Lower leg skin (tissue), 4 donors: ENCODE data around the gene PLBD2. TPM values are rescaled to one million over a fixed set of nuclear protein-coding genes. Genes with fewer than 3 reads are reported as not detected.

Source experiments
- DNase-seq, 2 donors: peaks; one replicate each; pipeline ENCODE4 v3.0.0-alpha.2; 2019; ENCODE audit warnings: low spot score in 2 of 2
- H3K4me3 ChIP-seq: fragments of 200-600 bp; sonication (generic); 2 replicates; pipeline ENCODE4 v1.5.1; 2017; ENCODE audit warnings: mild to moderate bottlenecking, low read depth; ENCODE audit not compliant: poor library complexity, severe bottlenecking
- POLR2A ChIP-seq, 2 donors: fragments of 450-650 bp; IDR thresholded peaks; one replicate each; pipeline ENCODE4 v1.6.1; 2016 to 2017; ENCODE audit warnings: antibody characterized with exemption in 2 of 2, mild to moderate bottlenecking in 1 of 2, moderate library complexity in 1 of 2
- WGBS, 2 donors: methylation state at CpG; one replicate each; pipeline ENCODE4 v1.1.5; 2018; 5-methylcytosine and 5-hydroxymethylcytosine counted together
- intact Hi-C: fragments of 100-400 bp; cut with DNase I; formaldehyde crosslinking; loops from one replicate; pipeline ENCODE4 v1.15.0; 2023; ENCODE audit warnings: low total_unique reads
- total RNA-seq, 4 donors: library from RNA; depleted of rRNA; stranded (reverse); fragments of >200 nt; gene quantifications; one replicate each; pipeline ENCODE4 v1.1.0, GENCODE V29; 2016
- TF ChIP-seq, protein P1 (sequence below), 3 donors: fragments of 450-650 bp; IDR thresholded peaks; one replicate each; pipeline ENCODE4 v1.5.1; 2016; ENCODE audit warnings: antibody characterized with exemption in 3 of 3, mild to moderate bottlenecking in 3 of 3, moderate library complexity in 2 of 3

PLBD2 gene
- total RNA-seq, 4 donors from 2014 or later, result 18.9 to 41.2 (median 31.3) TPM

DNA sequence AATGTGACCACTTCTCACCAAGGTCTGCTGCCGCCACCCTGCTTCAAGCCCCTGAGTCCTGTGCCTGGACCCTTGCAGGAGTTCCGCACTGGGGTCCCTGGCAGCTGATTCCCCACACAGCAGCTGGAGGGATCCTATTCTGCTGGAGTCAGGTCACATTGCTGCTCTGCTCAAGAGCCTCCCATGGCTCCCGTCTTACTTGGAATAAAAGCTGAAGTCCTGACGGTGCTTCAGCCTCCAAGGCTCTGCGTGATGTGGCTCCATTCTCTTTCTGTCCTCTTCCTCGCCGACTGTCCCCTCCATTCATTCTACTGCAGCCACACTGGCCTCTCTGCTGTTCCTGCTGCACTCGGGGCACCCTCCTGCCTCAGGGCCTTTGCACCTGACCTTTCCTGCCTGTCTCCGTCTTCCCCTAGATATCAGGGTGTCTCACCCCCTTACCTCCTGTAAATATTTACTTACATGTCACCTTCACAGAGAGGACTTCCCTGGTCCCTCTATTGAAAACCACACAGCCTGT, 56.2 kb downstream of the PLBD2 start:
- no peak overlapping the region for H3K4me3 ChIP-seq
- WGBS, 2 donors, result 85 to 88% methylated on average over 9 of the region's 9 CpGs
- DNase-seq, result no peak
- no peak for TF ChIP-seq POLR2A (IDR thresholded peaks at IDR 0.05)
- TF ChIP-seq, protein P1, sequence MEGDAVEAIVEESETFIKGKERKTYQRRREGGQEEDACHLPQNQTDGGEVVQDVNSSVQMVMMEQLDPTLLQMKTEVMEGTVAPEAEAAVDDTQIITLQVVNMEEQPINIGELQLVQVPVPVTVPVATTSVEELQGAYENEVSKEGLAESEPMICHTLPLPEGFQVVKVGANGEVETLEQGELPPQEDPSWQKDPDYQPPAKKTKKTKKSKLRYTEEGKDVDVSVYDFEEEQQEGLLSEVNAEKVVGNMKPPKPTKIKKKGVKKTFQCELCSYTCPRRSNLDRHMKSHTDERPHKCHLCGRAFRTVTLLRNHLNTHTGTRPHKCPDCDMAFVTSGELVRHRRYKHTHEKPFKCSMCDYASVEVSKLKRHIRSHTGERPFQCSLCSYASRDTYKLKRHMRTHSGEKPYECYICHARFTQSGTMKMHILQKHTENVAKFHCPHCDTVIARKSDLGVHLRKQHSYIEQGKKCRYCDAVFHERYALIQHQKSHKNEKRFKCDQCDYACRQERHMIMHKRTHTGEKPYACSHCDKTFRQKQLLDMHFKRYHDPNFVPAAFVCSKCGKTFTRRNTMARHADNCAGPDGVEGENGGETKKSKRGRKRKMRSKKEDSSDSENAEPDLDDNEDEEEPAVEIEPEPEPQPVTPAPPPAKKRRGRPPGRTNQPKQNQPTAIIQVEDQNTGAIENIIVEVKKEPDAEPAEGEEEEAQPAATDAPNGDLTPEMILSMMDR (IDR thresholded peaks at IDR 0.05), result no peak
- intact Hi-C loops, result loop anchor here (5.0 kb wide), 1 partner anchor 1697 kb away; no protein-coding TSS in a partner anchor

DNA sequence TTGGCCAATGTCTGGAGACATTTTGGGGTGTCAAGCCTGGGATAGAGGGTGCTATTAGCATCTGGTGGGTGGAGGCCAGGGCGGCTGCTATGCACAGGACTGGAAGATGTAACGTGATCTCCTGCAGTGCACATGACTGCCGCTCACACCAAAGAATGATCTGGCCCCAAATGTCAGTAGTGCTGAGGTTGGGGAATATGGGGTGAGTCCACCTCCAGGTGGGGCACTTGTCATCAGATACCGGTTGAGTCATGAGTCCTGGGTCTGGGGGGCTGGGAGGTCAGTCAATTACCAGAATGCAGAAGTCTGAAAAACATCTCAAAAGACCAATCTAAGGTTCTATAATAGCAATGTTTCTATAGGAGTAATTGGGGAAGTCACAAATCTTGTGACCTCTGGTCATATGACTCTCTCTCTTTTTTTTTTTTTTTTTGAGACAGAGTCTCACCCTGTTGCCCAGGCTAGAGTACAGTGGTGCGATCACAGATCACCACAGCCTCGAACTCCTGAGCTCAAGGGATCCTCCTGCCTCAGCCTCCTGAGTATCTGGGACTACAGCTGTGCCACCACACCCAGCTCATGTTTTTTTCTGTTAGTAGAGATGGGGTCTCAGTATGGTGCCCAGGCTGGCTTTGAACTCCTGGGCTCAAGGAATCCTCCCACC, 57.8 kb downstream of the PLBD2 start:
- WGBS, 2 donors, result 30 to 40% methylated on average over 6 of the region's 6 CpGs
- no peak overlapping the region for H3K4me3 ChIP-seq
- no peak for TF ChIP-seq POLR2A (IDR thresholded peaks at IDR 0.05)
- TF ChIP-seq, protein P1 (IDR thresholded peaks at IDR 0.05), result no peak
- intact Hi-C loops, result loop anchor here (5.0 kb wide), 1 partner anchor 1699 kb away; no protein-coding TSS in a partner anchor
- DNase-seq, result peak in 1 of 2 donors; percentile 29

DNA sequence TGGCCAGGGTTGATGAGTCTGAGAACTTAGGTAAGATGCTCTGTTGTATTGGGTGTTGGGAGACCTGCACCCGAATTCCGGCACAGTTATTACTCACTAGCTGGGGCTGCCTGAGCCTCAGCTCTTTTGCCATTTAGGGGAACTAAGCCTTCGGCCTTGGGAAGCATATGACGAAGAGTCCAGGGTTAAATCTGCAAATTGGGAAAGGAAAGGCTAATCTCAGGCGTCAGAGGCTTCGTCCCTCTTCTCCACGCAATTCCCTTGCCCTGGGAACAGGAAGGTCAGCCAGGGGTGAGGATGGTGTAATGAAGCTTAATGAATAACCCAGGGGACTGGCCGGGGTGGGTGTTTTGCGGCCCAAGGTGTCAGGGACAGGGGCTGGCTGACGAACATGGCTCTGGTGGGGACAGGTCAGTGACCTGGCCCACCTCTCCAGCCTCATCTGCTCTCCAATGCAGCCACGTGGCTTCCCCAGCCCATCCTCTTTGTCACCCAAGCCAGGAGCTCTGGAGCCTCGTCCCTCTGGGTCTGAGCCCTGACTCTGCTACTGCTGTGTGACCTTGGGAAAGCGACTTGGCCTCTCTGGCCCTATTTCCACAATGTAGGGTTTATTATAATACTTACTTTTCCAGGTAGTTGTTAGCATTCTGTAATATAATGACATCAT, 60.0 kb downstream of the PLBD2 start:
- TF ChIP-seq POLR2A (IDR thresholded peaks at IDR 0.05), result no peak
- TF ChIP-seq, protein P1 (IDR thresholded peaks at IDR 0.05), result no peak
- intact Hi-C loops, result loop anchor here (5.0 kb wide), 1 partner anchor 1701 kb away; no protein-coding TSS in a partner anchor
- H3K4me3 ChIP-seq, result no peak overlapping the region
- 55 to 57% methylated on average over 13 of the region's 13 CpGs for WGBS, 2 donors
- no peak for DNase-seq

DNA sequence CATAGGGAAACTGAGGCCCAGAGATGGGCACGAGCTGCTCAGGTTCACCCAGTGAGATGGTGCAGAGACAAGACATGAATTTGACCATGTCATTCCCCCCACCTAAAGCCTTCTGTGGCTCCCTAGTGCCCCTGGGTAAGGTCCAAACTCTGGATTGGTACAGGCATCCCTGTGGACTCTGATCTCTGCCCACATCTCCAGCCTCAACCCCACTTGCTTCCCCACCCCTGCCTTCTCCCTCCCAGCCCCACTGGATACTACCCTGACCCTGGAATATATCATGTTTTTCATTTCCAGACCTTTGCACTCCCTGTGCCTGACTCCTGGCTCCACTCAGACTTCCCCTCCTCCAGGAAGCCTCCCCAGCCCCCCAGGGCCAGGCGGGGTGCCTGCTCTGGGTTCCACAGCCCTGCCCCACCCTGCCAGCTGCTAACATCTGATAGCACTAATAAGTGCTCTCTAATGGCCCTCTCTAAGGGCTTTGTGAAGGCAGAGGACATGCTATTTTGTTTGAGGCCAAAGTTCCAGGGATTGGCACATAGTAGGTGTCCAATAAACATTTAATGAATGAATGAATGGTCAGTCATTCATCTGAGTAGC, 62.7 kb downstream of the PLBD2 start:
- no peak for DNase-seq
- WGBS, 2 donors, result 53 to 60% methylated on average over 2 of the region's 2 CpGs
- no peak overlapping the region for H3K4me3 ChIP-seq
- intact Hi-C loops, result loop anchor here (10.0 kb wide), 1 partner anchor 216 kb away; no protein-coding TSS in a partner anchor
- TF ChIP-seq POLR2A (IDR thresholded peaks at IDR 0.05), result no peak

DNA sequence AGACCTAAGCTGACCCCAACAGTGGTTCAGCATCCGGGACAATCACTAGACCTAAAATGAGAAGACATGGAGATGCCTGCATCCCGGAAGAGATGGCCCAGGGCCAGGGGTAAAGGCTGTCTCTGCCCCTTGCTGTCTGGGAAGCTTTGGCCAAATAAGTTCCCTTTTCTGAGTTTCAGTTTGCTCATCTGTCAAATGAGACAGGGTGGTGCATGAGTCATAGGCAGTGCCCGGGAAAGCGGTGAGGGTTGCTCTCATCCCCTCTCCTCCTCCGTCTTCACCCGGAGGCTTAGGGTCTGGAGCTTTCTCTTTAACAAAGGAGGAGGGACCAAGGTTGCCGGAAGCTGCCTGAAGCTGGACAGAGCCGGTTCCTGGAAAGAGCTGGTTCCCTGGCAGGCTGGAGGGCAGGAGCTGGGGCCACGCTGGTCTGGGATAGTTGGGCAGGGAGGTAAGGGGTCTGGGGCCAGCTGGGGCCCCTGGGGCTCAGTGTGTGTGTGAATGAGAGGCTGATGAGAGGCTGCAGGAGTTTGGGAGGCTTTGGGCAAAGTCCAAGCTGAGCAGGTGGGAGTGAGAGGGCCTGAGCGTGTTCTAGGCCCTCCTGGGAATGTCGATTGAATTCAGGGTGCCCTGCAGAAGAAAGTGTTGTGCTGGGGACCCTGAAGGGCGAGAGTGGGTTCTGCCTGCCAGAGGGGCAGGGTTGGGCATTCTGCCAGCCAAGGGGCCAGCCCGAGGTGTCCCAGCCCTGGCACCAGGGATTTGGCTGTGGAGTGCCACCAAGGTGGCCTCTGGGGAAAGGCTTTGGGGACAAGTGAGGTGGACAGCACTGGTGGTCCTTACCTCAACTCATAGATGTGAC, 63.9 kb downstream of the PLBD2 start, which contains the start of gene SDSL:
Gene SDSL, plus strand, starts transcription at position 351 of the 856 bp plus-strand sequence. CDS start 5,603 bp downstream, outside the sequence.
- WGBS, 2 donors, result 9 to 17% methylated on average over 13 of the region's 13 CpGs
- intact Hi-C loops, result loop anchor here (10.0 kb wide), 1 partner anchor 217 kb away; no protein-coding TSS in a partner anchor
- DNase-seq, result peak; percentile 62 to 91
- TF ChIP-seq, protein P1 (IDR thresholded peaks at IDR 0.05), result no peak
- TF ChIP-seq POLR2A (IDR thresholded peaks at IDR 0.05), result no peak
- no peak within 1 kb of the TSS for H3K4me3 ChIP-seq
